HG02610 (cell line): ENCODE measurements around the gene PIK3CB.
A peak's percentile ranks its signal among the peaks of the same experiment; 100 is the strongest.
"Not testable (repeated sequence)": the region's sequence is repeated elsewhere in the genome, so short reads cannot be mapped to it uniquely, and the experiment has no call there.

ENCODE experiments used
- ATAC-seq: cut with Tn5 transposase; IDR thresholded peaks from one replicate; pipeline ENCODE4 v1.9.1; 2021; ENCODE audit warnings: mild to moderate bottlenecking, moderate library complexity; ENCODE audit not compliant: unreplicated experiment

PIK3CB gene

GRCh38 chr3:138686771-138687221 is 147.9 kb downstream of the PIK3CB start:
- ATAC-seq: peak; percentile 95

DNA sequence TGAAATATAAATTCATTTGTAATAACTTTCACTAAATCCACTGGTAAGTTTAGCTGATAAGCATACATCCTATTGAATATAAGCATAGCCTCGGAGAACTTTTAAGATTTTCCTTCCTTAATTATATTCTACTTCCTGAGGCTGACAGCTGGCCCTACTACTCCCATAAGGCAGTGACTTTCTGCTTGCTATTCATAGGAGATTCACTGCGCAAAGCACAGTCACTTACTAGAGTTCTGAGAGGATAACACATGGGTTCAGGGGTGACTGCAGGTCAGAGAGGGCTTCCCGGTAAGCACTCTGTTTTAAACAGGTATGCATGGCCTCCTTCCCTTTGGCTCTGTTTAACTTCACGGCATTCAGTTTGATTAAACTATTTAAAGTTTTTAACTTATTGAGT is 150.3 kb downstream of the PIK3CB start:
- no peak for ATAC-seq

GRCh38 chr3:138682648-138683047 is 152.1 kb downstream of the PIK3CB start:
- no peak for ATAC-seq

DNA sequence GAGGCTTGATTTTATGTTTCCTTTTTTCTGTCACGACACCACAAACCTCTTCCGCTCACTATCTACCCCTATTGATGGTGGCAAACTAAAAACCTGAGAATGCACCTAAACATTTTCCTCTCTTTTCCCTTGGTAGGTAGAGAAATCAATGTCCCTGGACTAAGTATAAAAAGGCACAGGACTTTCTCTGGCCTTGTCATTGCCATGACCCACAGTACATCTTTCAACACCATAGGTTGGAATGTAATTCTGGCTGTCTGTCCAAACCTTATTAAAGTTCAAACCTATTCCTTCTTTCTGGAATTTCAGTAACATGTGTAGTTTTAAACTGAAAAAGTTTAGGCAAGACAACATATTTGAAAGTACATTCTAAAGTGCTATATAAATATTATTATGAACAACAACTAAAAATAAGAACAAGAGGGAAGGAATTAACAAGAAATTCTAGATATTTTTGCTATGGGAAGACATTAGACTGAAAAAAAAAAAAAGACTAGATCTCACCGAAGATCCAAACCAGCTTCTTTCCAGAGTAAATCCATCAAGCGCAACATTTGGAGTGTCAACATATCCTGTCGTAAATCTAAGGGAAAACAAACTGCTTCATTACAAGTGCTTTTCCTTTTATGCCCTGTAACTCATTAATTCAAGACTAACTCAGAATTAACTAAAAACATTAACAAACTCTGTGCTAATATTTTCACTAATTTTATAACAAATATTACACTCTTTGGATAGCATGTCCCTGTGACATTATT is 153.1 kb downstream of the PIK3CB start:
- no peak for ATAC-seq

DNA sequence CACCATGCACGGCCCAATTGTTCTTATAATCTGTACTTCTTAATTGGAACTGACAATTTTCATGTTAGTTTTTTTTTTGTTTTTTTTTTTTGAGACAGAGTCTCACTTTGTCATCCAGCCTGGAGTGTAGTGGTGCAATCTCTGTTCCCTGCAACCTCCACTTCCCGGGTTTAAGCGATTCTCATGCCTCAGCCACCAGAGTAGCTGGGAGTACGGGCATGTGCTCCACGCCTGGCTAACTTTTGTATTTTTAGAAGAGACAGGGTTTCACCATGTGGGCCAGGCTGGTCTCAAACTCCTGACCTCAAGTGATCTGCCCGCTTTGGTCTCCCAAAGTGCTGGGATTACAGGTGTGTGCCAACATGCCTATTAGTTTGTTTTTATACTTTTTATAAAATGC is 153.8 kb downstream of the PIK3CB start:
- not testable (repeated sequence) for ATAC-seq

- no peak for ATAC-seq
Measured at GRCh38 chr3:138678874-138679392, 155.8 kb downstream of the PIK3CB start.

GRCh38 chr3:138678086-138678485 is 156.6 kb downstream of the PIK3CB start:
- no peak for ATAC-seq

GRCh38 chr3:138675393-138675792 is 159.3 kb downstream of the PIK3CB start:
- ATAC-seq: no peak

DNA sequence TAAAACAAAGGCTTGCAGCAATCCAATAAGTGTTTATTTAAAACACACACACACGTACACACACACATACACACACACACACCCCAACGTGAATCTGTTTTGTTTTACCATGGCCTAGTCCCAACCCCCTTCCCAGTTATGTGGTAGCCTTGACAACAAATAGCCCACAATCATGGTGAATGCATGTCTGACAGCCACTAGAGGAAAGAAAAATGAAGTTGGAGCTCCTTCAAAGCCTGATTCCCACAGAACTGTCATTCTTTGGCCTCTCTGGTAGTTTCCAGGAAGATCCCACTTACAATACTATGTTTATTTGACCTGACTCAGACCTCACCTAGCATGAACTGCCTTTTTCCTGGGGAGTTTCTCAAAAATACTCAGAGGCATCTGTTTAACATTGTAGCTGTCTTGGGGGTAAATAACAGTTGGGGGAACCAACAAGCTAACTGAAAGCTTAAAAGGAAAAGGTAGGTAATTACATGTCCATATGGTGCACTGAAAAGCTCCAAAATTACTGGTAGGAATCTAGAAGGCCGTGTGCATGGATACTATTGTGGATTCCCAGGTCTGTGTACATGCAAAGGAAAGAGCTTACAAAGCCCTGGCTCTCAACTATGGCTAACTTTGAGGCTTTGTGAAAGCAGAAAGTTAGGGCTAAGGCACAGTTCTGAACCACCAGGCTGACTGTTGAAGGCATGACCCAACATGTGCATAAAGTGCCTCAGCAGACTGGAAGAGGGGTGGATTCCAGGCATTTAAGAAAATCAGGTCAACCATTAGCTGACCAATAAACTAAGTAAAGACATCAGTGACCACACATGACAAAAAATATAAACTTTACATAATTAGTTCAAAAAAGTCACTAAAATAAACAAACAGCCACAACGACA is 160.8 kb downstream of the PIK3CB start:
- no peak for ATAC-seq

DNA sequence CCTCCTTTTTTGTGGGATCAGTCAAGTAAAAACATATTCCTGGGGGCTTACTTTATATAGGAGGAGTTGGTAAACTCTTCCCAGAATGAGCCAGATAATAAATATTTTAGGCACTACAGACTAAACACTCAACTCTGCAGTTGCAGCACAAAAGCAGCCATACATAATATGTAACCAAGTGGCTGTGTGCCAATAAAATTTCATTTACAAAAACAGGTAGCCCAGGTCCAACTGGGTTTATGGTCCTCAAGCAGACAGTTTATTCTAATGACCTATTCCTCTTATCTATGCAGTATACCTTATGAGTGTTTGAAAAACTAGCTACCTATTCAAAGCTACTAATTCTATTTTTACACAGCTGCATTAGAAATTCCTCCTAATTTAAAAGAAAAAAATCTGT is 164.3 kb downstream of the PIK3CB start:
- no peak for ATAC-seq

DNA sequence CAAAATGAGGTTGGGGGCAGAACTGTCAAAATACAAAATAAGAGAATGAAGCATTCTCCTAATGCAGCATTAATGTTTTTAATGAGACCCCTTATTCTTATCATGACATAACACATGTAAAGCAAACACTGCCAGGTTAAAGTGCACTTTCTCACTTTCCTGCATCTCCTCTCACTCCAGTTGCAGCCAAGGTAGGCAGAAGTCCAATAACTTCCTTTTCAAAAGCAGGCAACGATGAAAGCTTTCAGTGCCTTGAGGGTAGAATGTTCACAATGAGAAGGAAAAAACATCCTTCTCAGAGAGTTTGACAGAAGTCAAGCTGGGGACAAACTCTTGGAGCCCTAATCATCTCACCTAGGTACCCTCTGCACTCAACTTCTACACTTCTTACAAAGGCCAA is 166.6 kb downstream of the PIK3CB start:
- no peak for ATAC-seq

GRCh38 chr3:138657508-138657907 is 177.2 kb downstream of the PIK3CB start:
- no peak for ATAC-seq

DNA sequence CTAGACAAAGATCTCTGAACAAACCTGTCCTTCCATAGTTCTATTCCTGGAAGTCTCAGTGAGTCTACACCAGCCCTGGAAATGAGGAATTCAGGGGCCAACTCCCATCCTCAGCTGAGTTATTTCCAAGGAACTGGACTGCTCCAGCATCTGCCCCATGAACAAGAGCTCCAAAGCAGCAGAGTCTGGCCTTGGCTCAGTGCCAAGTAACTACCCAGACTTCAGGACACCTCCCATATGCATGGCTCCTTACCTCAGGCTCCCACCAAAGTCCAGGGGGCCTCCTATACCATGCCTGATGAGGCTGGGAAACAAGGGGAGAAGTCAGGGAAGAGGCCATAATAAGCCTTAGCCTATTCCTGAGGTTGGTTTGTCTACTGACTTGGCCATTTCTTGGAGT is 181.2 kb downstream of the PIK3CB start:
- ATAC-seq: no peak

DNA sequence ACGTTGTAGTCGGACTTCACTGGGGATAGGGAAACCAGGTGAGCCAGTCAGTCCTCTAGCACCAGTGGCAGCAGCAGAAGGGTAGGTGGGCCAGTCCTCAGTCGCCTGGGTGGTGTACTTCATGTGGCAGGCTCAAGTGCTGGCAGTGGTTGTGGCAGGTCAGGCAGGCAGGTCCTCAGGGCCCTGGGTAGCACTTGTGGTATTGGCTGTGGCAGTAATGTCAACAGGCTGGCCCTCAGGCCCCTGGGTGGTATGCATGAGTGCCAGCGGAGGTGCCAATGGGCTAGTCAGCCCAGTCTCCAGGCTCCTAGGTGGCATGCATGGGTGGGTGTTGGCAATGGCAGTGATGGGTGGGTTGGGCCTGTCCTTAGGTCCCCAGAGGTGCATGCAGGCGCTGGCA is 185.6 kb downstream of the PIK3CB start:
- ATAC-seq: no peak

- ATAC-seq: no peak
Measured at GRCh38 chr3:138646513-138646912, 188.2 kb downstream of the PIK3CB start.

GRCh38 chr3:138646008-138646407 is 188.7 kb downstream of the PIK3CB start:
- no peak for ATAC-seq

- ATAC-seq: no peak
Measured at GRCh38 chr3:138642927-138643253, 191.8 kb downstream of the PIK3CB start.

DNA sequence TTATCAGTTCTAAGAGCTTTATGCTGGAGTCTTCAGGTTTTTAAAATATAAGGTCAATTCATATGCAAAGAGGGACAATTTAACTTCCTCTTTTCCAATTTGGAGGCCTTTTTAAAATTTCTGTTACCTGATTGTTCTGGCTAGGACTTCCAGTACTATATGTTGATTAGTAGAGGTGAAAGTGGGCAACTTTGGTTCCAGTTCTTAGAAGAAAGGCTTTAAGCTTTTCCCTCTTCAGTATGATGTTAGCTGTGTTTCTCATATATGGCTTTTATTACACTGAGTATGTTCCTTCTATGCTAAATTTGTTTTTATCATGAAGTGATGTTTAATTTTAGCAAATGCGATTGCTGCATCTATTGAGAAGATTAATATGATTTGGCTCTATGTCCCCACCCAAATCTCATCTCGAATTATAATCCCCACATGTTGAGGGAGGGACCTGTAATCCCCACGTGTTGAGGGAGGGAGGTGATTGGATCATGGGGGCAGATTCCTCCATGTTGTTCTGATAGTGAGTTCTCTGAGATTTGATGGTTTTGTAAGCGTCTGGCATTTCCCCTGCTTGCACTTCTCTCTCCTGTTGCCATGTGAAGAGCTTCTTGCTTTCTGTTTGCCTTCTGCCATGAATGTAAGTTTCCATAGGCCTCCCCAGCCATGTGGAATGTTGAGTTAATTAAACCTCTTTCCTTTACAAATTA is 192.4 kb downstream of the PIK3CB start:
- ATAC-seq: no peak

DNA sequence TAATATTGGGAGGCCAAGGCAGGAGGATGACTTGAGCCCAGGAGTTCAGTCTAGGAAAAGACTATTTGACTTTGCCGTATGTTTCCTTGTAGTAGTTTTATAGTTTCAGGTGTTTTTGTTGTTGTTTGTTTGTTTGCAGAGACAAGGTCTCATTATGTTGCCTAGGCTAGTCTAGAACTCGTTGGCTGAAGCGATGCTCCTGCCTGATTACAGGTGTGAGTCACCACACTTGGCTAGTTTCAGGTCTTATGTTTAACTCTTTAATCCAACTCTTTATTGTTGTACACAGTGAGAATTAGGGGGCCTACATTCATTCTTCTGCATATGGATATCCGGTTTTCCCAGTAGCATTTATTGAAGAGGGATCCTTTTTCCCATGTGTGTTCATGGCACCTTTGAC is 194.2 kb downstream of the PIK3CB start:
- no peak for ATAC-seq

DNA sequence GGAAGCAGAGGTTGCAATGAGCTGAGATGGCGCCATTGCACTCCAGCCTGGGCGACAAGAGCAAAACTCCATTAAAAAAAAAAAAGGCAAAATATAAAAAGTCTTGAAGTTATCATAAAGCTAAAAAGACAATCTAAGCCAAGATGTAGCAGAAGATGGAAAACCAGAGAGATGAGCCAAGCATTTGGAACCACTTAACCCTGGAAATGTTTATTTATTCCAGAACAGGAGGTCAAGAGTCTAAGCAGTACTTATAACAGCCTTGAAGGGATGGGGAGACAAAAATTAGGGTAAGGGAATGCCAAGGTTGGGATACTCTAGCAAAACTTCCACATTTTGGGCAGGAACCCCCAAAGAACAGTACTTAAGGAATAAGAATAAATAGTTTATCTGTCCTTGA is 196.1 kb downstream of the PIK3CB start:
- ATAC-seq: no peak

DNA sequence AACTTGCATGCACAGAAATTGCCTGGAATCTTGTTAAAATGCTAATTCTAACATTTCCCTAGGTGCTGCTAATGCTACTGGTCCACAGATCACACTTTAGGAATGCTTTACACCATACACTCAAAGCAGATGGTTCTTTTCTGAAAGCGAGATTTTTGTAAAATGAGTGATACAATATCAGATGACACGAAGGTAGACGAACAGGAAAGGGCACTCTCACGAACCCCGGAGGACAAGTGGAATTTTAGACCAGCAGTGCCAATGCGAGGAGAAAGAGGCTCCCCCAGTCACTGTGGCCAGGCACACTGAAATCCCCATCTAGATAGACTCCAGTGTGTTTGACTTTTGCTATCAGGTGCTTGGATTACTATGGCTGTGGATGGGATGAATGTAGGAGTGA is 205.2 kb downstream of the PIK3CB start:
- ATAC-seq: no peak
